K562 (cell line): Measurements from ENCODE around the gene TMEFF2. TPM values are rescaled to one million over a fixed set of nuclear protein-coding genes. Genes with fewer than 3 reads are reported as not detected.
A peak's percentile ranks its signal among the peaks of the same experiment; 100 is the strongest.

Experiments
- ATAC-seq: fragments of 200-7000 bp; cut with Tn5 transposase; 3 replicates; pipeline ENCODE4 v1.9.1; 2020; ENCODE audit warnings: moderate library complexity
- BruUV-seq: library from RNA; stranded (reverse); fragments of 400-500 nt; replicated peaks from 2 replicates; lab custom pipeline; 2021; lab: Mats Ljungman, UMichigan
- CTCF ChIA-PET: fragments of 300-600 bp; formaldehyde crosslinking; extraction: SDS; loops from one replicate; lab custom pipeline; 2021; ENCODE audit warnings: low intra/inter-chr PET ratio; lab: Yijun Ruan, JAX
- POLR2A ChIA-PET: fragments of 300-600, 350-650 bp; sonication (Branson Sonifier 250); formaldehyde crosslinking; extraction: SDS; loops from one replicate; lab custom pipeline; 2021; ENCODE audit warnings: antibody characterized with exemption, inconsistent platforms; lab: Yijun Ruan, JAX
- DNase-seq, 4 experiments: peaks; one replicate each; pipeline versions ENCODE4 v3.0.0 to v3.0.0-alpha.2; 2011 to 2018; ENCODE audit warnings: low spot score in 3 of 4, mixed read lengths in 3 of 4; ENCODE audit errors: extremely low read depth in 1 of 4
- FAIRE-seq: peaks from 2 replicates; lab custom pipeline; 2011; peaks lifted over from hg19 to GRCh38; lab: Jason Lieb, UNC
- H2AFZ ChIP-seq: 2 replicates; pipeline ENCODE4 v1.6.0; 2011; ENCODE audit warnings: low read depth, low read length, control low read depth, inconsistent platforms
- H3K27ac ChIP-seq: fragments of 200-600 bp; 3 replicates; pipeline ENCODE4 v1.8.0; 2011; ENCODE audit warnings: low read depth, mild to moderate bottlenecking, control low read depth, inconsistent platforms, low read length, moderate library complexity, mixed read lengths; ENCODE audit errors: extremely low read depth
- H3K27me3 ChIP-seq, 2 experiments: fragments of 300-600 bp in 1 of 2; 2 replicates in 1 of 2; 3 replicates in 1 of 2; pipeline versions ENCODE4 v1.6.0 to v1.8.0; 2011; ENCODE audit warnings: inconsistent platforms in 2 of 2, low read length in 2 of 2, mild to moderate bottlenecking in 1 of 2, mixed read lengths in 1 of 2, moderate library complexity in 1 of 2; ENCODE audit not compliant: control insufficient read depth in 2 of 2, insufficient read depth in 2 of 2
- H3K36me3 ChIP-seq: fragments of 300-600 bp; 3 replicates; pipeline ENCODE4 v1.8.0; 2011; ENCODE audit warnings: mild to moderate bottlenecking, low read length, inconsistent platforms; ENCODE audit not compliant: control insufficient read depth, insufficient read depth
- H3K4me1 ChIP-seq, 2 experiments: fragments of 200-600 bp in 1 of 2; replicated peaks in 1 of 2; 2 replicates in 1 of 2; 3 replicates in 1 of 2; pipeline versions ENCODE4 v1.5.1 to v1.8.0; 2011; ENCODE audit warnings: inconsistent platforms in 2 of 2, low read length in 2 of 2, mild to moderate bottlenecking in 1 of 2, mixed read lengths in 1 of 2, moderate library complexity in 1 of 2; ENCODE audit not compliant: control insufficient read depth in 2 of 2, insufficient read depth in 2 of 2
- H3K4me2 ChIP-seq: 2 replicates; pipeline ENCODE4 v1.6.1; 2011; ENCODE audit warnings: low read length, control low read depth, inconsistent platforms, mixed read lengths; ENCODE audit not compliant: insufficient read depth
- H3K4me3 ChIP-seq: fragments of 200-600 bp; sonication (generic), shearing (Covaris generic); 2 replicates; pipeline ENCODE4 v1.5.1; 2016; ENCODE audit warnings: control low read depth, inconsistent platforms
- H3K79me2 ChIP-seq: fragments of 200-600 bp; 3 replicates; pipeline ENCODE4 v1.8.0; 2011; ENCODE audit warnings: low read length, inconsistent platforms; ENCODE audit not compliant: control insufficient read depth, insufficient read depth
- H3K9ac ChIP-seq, 2 experiments: 2 replicates each; pipeline versions ENCODE4 v1.6.0 to v1.6.1; 2011; ENCODE audit warnings: low read depth in 2 of 2, low read length in 2 of 2, control low read depth in 1 of 2, inconsistent platforms in 1 of 2, mild to moderate bottlenecking in 1 of 2, mixed read lengths in 1 of 2; ENCODE audit not compliant: insufficient read depth in 1 of 2
- H3K9me1 ChIP-seq: one replicate; pipeline ENCODE4 v1.6.0; 2011; ENCODE audit warnings: inconsistent platforms, mild to moderate bottlenecking, low read length, moderate library complexity; ENCODE audit not compliant: control insufficient read depth, insufficient read depth
- H3K9me3 ChIP-seq: replicated peaks from 2 replicates; pipeline ENCODE4 v1.5.1; 2011; ENCODE audit warnings: low read depth, low read length, inconsistent platforms; ENCODE audit not compliant: control insufficient read depth, insufficient read depth
- H4K20me1 ChIP-seq: replicated peaks from 2 replicates; pipeline ENCODE4 v1.6.1; 2011; ENCODE audit warnings: low read length, inconsistent platforms, mixed read lengths; ENCODE audit not compliant: control insufficient read depth, insufficient read depth
- CBFA2T3 ChIP-seq: fragments of 450-650 bp; IDR thresholded peaks from 2 replicates; pipeline ENCODE4 v1.6.1; 2017
- PBX2 ChIP-seq, 2 experiments: IDR thresholded peaks in 1 of 2; conservative IDR thresholded peaks in 1 of 2; 2 replicates each; pipeline ENCODE4 v1.6.1; 2016; ENCODE audit warnings: low read depth in 2 of 2, mild to moderate bottlenecking in 1 of 2, missing compliant biosample characterization in 1 of 2, missing genetic modification characterization in 1 of 2, moderate library complexity in 1 of 2
- POLR2A ChIP-seq: fragments of 450-650 bp; conservative IDR thresholded peaks from 2 replicates; pipeline ENCODE4 v1.6.1; 2016
- VEZF1 ChIP-seq: fragments of 200-800 bp; sonication (Bioruptor generic); IDR thresholded peaks from 2 replicates; pipeline ENCODE4 v1.6.1; 2017; ENCODE audit warnings: missing genetic modification characterization, missing compliant biosample characterization
- in situ Hi-C: fragments of 300-500 bp; cut with MboI; formaldehyde crosslinking; loops from 4 replicates; pipeline ENCODE4 v1.15.0; 2018; ENCODE audit warnings: inconsistent platforms, mixed read lengths
- intact Hi-C: fragments of 100-400 bp; cut with micrococcal nuclease; formaldehyde crosslinking; loops from 2 replicates; pipeline ENCODE4 v1.14.2; 2022
- polyA plus RNA-seq, 8 experiments: library from polyadenylated mRNA; depleted of rRNA in 4 of 8; stranded (reverse) in 5 of 8; unstranded in 3 of 8; fragments of >200 nt; fragmentation: Nextera tagmentation in 2 of 8; fragmentation: Illumina TruSeq in 1 of 8; extraction: Ambion mirVana in 2 of 8; extraction: Trizol in 1 of 8; gene quantifications; 2 replicates each; pipeline versions ENCODE4 v1.2.1 to v1.2.3, GENCODE V29; 2011 to 2014; ENCODE audit warnings: inconsistent platforms in 1 of 8, missing spikeins in 1 of 8
- total RNA-seq, 7 experiments: library from RNA; depleted of rRNA in 6 of 7; stranded (reverse); fragments of >200 nt in 6 of 7; fragmentation: Illumina TruSeq in 2 of 7; extraction: Trizol in 2 of 7; gene quantifications; 2 replicates each; pipeline versions ENCODE4 v1.2.1 to v1.2.3, GENCODE V29; 2011 to 2021; ENCODE audit warnings: low replicate concordance in 1 of 7

Gene TMEFF2
- total and polyA plus RNA-seq, 9 of the 15 experiments (the other 6 are each of a cell fraction or from before 2014, with no cell fraction given) = 1.4 TPM; not detected in 8

- no peaks in the 10 kb centered on the region for H4K20me1 ChIP-seq
- no peaks in the 10 kb centered on the region for H3K36me3 ChIP-seq
- H3K27ac ChIP-seq = no peak overlapping the region
- H3K27me3 ChIP-seq = no peaks in the 10 kb centered on the region
- TF ChIP-seq CBFA2T3 (no peak), POLR2A (no peak), VEZF1 (CRISPR knock-in tag) (no peak), PBX2 (CRISPR knock-in tag; IDR thresholded peaks at IDR 0.05; ENCODE audit: low read depth) (no peak), PBX2 (tag; conservative IDR thresholded peaks at IDR 0.05; ENCODE audit: low read depth) (0 out of 2 replicates have a peak, but pooled peaks have one; percentile 8)
- no peaks in the 10 kb centered on the region for H3K4me1 ChIP-seq
- no peak overlapping the region for H2AFZ ChIP-seq
- ATAC-seq (no peak), DNase-seq (no peak), FAIRE-seq (no peak)
- H3K9me3 ChIP-seq = no peaks in the 10 kb centered on the region
- intact Hi-C loops = no loop called here
- ChIA-PET CTCF (no interaction called here), POLR2A (no interaction called here)
- no peak overlapping the region for H3K4me2 ChIP-seq
- no TSS peak for BruUV-seq
- H3K9ac ChIP-seq = no peak overlapping the region
- in situ Hi-C loops = no loop called here
- no peaks in the 10 kb centered on the region for H3K79me2 ChIP-seq
- no peaks in the 10 kb centered on the region for H3K9me1 ChIP-seq
- H3K4me3 ChIP-seq = no peak overlapping the region
These were observed 211.5 kb downstream of the TMEFF2 start for GRCh38 chr2:191983186-191983585.
